HG02885 (cell line): Measurements from ENCODE around the gene UAP1.

Experiments
- ATAC-seq: cut with Tn5 transposase; IDR thresholded peaks from one replicate; pipeline ENCODE4 v1.9.1; 2021; ENCODE audit warnings: mild to moderate bottlenecking; ENCODE audit not compliant: unreplicated experiment, poor library complexity

UAP1 gene

DNA sequence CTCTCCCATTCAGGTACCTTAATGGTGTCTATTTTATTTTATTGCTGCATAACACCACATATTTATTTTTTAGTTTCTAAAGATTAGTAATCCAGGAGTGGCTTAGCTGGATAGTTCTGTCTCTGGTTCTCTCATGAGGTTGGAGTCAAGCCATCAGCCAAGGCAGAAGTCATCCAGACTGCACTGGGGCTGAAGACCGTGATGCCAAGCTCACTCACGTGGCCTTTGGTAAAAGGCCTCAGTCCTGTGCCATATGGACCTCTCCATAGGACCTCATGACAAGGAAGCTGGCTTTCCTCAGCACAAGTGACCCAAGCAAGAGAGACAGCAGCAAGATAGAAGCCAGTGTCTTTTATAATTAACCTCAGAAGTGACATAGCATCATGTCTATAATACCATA, 47.8 kb downstream of the UAP1 start:
- no peak for ATAC-seq

DNA sequence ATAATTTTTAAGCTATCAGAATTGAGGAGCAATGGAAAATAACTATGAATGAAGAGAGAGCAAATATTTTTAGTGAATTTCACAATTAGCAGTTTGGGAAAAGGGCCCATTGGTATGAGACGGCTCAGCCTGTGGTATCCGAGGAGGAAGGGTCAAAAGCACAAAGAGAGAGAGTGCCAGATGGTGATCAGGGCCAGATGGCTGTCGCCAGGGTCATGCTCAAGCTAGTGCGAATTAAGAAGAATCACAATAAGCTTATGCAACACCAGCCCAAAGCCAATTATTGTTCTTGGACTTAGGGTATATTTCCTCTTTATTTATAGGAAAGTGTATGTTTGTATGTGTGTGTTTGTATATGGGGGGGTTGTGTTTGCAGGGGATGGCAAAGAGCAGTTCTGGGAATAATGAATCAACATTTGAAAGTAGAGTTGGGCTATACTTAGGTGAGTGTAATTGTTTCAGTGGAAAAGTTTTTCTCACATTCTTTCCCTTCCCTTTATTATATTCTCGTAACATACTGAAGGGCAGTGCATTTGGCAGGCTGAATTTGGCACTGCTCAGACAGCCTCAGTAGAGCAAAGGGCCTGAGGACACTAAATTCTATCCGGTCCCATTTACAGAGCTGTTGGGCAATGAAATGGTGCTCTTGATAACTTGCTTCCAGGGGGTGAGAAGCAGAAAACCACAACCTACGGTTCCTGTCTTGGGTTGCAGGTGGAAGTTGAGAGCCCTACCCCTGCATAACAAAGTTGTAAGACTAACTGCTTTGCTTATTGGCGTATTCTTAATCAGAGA, 51.3 kb downstream of the UAP1 start:
- peak; percentile 9 for ATAC-seq

GRCh38 chr1:162616848-162617247, 55.3 kb downstream of the UAP1 start:
- ATAC-seq = no peak

DNA sequence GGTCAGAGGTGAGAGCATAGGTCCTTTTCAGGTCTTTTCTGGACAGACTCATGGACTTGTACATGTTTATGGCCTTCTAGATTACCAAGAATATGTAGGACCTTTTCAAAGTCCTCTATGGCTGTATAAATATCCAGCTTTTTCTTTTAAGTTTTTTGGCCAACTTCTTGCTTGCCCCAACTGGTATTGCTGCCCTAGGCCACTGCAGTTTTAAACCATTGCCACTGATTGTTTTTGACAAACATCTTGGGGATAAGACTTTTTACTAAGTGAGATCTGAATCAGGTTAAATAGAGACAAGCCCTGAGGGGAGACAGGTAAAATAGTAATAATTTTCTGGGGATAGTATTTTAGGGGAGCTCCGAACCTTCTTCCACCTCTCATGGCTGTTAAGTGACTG, 56.0 kb downstream of the UAP1 start:
- no peak for ATAC-seq

DNA sequence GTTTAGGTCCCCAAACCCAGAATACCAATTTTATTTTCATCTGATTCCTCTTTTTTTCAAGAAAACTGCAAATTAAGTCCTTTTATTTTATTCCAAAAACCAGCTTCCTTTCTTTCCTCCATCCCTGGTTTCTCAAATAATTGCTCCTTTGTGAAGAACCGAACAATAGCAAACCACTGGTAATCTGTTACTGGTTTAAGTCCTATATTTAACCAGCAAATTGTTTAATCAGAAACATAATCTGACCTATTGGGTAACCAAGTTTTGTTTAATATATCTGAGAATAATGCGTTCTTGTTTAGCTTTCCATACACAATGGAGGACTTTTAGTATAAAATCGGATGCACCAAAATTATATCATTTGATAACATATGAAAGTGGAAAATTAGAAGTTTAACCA, 57.6 kb downstream of the UAP1 start:
- no peak for ATAC-seq

GRCh38 chr1:162621256-162621655, 59.7 kb downstream of the UAP1 start:
- ATAC-seq = no peak

- ATAC-seq = no peak
These were observed 64.2 kb downstream of the UAP1 start for GRCh38 chr1:162625679-162626078.

DNA sequence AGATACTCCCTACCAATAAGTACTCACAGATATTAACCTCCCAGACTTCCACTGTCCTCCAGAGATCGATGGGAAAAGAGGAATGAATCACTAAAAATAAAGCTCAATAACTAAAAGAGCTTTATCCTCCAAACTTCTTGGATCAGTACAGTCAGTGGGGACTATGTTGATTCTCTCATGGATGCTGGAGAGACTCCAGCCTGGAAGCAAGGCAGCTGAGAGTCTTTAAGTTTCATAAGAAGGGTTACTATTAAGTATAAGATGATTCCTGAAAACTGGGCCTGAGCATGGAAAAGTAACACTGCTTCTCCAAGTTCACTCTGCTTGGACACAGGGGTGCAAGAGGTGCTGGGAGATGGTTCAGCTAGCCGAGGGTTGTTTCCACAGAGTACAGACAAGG, 64.6 kb downstream of the UAP1 start:
- ATAC-seq = no peak

- ATAC-seq = no peak
These were observed 65.2 kb downstream of the UAP1 start for GRCh38 chr1:162626761-162627160.

DNA sequence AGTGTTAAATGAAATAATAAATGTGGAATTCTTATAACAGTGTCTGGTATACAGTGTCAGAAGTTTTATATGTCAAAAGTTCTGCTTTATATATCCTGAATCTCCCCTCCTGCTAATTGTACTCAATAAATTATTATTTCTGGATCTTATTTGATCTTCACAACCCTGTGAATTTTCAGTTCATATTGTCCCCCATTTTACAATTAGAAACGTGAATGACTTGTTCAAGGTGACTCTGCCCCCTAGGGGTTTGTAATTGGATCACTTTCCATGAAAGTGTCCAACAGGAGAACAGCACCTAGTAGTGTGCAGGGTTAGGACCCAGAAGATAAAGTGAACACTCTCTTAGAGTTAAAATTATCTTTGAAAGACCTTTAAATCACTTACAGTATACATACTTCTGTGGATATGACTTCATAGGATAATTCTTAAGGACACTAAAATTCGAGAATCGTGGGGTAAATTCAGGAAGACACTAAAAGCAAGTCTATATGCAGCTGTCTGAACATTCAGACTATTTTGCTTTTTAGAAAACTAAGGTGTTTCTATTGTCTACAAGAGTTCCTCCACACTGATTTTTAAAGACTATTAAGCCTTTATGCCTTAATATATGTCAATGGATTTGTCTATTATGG, 66.3 kb downstream of the UAP1 start:
- ATAC-seq = no peak

GRCh38 chr1:162629077-162629627, 67.6 kb downstream of the UAP1 start:
- ATAC-seq = no peak

DNA sequence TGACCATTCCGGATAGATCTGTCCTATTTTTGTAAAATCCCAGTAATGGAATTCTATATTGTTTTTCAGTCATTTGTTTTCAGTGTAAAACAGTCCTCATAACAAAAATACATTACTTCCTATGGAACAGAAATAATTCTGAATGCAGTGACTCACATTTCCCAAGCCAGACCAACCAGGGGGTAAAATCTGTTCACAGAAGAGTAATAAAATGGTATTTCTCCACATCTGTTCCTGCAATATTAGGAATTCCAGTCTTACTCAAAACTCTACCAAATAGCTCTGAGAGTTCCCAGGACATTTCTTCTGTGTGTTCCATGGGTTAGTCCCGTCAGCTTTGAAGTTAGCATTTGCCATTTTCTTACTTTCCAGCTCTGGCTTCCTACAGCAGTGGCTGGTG, 68.1 kb downstream of the UAP1 start:
- no peak for ATAC-seq

DNA sequence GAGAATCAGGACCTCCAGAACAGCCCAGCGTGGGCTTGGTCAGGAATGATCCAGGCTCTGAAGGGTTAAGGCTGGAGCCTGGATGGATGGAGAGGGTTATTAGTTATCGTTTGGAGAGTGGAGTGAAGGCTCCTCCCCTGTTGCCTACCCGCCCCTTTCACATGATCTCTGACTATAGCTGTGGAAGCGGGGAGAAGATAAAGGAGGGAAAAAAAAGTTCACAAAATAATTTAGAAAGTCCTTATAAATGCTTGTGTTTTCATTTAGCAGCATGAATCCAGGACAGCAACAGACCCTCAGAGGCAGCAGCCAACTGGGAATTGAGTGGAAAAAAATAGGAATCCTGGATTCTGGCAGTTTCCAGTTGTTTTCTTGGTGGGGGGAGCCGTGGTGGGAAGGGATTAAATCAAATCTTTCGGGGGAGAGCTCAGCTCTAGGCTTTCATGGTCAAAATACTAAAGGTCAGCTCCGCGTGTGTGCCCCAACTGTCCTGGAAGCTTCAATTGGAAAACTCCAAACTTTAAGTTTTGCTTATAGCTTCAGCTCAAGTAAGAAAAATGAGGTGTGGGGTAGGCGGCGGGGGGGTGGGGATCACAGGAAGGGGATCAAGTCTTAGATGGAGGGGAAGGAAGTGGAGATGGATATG, 70.1 kb downstream of the UAP1 start:
- no peak for ATAC-seq

DNA sequence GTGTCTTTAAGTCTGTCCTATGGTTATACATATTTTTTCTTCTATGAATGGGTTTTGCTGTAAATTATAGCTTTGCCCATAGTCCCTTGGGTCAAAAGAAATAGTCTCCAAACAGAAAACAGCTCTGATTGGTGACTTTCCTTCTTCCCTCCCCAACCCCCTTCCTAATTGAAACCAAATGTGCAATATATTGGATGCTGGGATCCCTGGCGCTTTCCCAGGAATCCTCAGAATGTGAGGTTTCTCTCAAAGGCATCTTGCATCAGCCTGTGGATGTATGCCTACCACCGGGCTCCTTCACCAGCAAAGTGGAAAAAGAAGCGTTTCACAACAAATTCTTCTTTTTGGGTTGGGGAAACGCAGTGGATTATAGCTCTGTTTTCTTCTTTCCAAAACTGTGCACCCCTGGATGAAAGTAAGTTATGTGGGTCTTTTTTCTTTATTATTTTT, 70.7 kb downstream of the UAP1 start, which contains the start of gene DDR2:
DDR2 (plus strand) TSS at position 248 of the 450 bp plus-strand sequence. CDS start 86,600 bp downstream, outside the sequence.
- no peak for ATAC-seq

- ATAC-seq = no peak
These were observed 71.2 kb downstream of the UAP1 start for GRCh38 chr1:162632698-162633080.

DNA sequence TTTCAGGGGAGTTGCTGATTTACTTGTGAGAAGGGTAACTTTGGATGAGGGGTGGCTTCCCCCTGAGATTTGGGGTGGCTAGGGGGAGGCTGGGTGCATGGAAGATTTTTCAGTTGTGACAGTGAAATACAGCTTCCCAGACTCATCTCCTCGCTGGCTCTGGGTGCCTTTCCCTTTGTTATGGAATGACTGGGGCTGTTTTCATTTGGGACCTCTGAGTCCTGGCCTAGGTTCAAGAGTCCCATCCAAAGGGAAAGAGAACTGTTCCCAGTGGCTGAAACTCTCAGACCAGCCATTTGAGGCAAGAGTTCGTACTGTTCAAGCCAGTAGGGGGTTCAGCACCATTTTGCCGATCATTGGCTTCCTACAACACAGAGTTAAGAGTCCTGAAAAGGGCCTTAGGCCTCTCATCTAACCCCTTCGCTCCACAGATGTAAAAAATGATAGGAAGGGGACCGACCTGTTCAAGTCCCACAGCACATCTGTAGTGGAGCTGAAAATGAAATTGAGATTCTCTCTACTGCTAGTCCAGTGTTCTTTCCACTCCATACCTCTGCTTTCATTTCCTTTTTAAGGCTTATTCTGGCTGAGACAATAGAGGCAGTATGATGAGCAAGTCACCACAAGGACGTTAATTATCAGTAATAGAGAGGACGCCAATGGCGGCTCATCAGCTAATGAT, 71.7 kb downstream of the UAP1 start:
- ATAC-seq = peak; percentile 70

- no peak for ATAC-seq
These were observed 73.9 kb downstream of the UAP1 start for GRCh38 chr1:162635418-162635817.

DNA sequence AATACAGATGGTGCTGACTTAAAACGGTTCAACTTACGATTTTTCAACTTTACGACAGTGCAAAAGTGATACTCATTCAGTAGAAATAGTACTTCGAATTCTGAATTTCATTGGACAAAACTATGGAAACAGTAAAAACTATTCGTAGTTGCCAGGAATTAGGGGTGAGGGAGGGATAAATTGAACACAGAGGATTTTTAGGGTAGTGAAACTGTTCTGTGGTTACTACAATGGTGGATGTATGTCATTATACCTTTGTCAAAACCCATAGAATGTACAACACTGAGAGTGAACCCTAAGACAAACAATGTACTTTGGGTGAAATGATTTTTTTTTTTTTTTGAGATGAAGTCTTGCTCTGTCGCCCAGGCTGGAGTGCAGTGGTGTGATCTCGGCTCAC, 78.2 kb downstream of the UAP1 start:
- peak; percentile 83 for ATAC-seq

GRCh38 chr1:162641114-162641513, 79.6 kb downstream of the UAP1 start:
- no peak for ATAC-seq

GRCh38 chr1:162644986-162645314, 83.4 kb downstream of the UAP1 start:
- no peak for ATAC-seq

GRCh38 chr1:162645666-162646065, 84.1 kb downstream of the UAP1 start:
- no peak for ATAC-seq
